WTC11 (cell line): ENCODE measurements around the gene FOXP4. TPM values are rescaled to one million over a fixed set of nuclear protein-coding genes. Genes with fewer than 3 reads are reported as not detected.

Experiments used
- ATAC-seq: fragments of 200-7000 bp; cut with Tn5 transposase; 2 replicates; pipeline ENCODE4 v1.10.0; 2021; ENCODE audit warnings: mild to moderate bottlenecking, moderate library complexity
- CTCF ChIA-PET: fragments of 300-600 bp; sonication (Branson Sonifier 250); formaldehyde crosslinking; loops from one replicate; lab custom pipeline; 2021; ENCODE audit warnings: antibody characterized with exemption; lab: Charles Lee
- POLR2A ChIA-PET: fragments of 350-600 bp; sonication (Branson Sonifier 250); formaldehyde crosslinking; loops from one replicate; lab custom pipeline; 2021; ENCODE audit warnings: antibody characterized with exemption; lab: Charles Lee
- DNase-seq: peaks from one replicate; pipeline ENCODE4 v3.0.0; 2021; ENCODE audit warnings: low spot score
- H3K27ac Mint-ChIP-seq: 2 replicates; pipeline ENCODE4 v1.8.0; 2021; ENCODE audit warnings: mixed read lengths
- H3K27me3 Mint-ChIP-seq: 2 replicates; pipeline ENCODE4 v1.8.0; 2021; ENCODE audit warnings: low read depth, mild to moderate bottlenecking, moderate library complexity, mixed read lengths
- H3K36me3 Mint-ChIP-seq: 2 replicates; pipeline ENCODE4 v1.8.0; 2021; ENCODE audit warnings: mixed read lengths
- H3K4me1 Mint-ChIP-seq: 2 replicates; pipeline ENCODE4 v1.8.0; 2022; ENCODE audit warnings: mixed read lengths
- H3K4me3 Mint-ChIP-seq: 2 replicates; pipeline ENCODE4 v1.8.0; 2021; ENCODE audit warnings: mild to moderate bottlenecking, moderate library complexity, mixed read lengths
- H3K9me3 Mint-ChIP-seq: 2 replicates; pipeline ENCODE4 v1.8.0; 2021; ENCODE audit warnings: mixed read lengths
- ATF1 ChIP-seq: sonication (generic); formaldehyde crosslinking; IDR thresholded peaks from 2 replicates; pipeline ENCODE4 v1.8.1; 2023; ENCODE audit warnings: mild to moderate bottlenecking, moderate library complexity, missing genetic modification reagents
- CREB1 ChIP-seq: sonication (generic); formaldehyde crosslinking; IDR thresholded peaks from 2 replicates; pipeline ENCODE4 v1.8.0; 2023; ENCODE audit warnings: mild to moderate bottlenecking, missing genetic modification reagents
- CREM ChIP-seq: sonication (generic); formaldehyde crosslinking; IDR thresholded peaks from 2 replicates; pipeline ENCODE4 v1.8.1; 2022; ENCODE audit warnings: mild to moderate bottlenecking, missing genetic modification reagents, moderate library complexity
- ELF4 ChIP-seq: sonication (generic); formaldehyde crosslinking; IDR thresholded peaks from 2 replicates; pipeline ENCODE4 v1.8.1; 2022; ENCODE audit warnings: low read depth, mild to moderate bottlenecking, moderate library complexity, missing genetic modification reagents
- ESRRA ChIP-seq: sonication (generic); formaldehyde crosslinking; IDR thresholded peaks from 2 replicates; pipeline ENCODE4 v1.8.1; 2022; ENCODE audit warnings: mild to moderate bottlenecking, missing genetic modification reagents, borderline replicate concordance
- HMGA2 ChIP-seq: fragments of 250-450 bp; sonication (Bioruptor Pico); IDR thresholded peaks from 2 replicates; pipeline ENCODE4 v1.4.0; 2021; ENCODE audit warnings: mild to moderate bottlenecking, moderate library complexity
- KAT7 ChIP-seq: sonication (generic); formaldehyde crosslinking; IDR thresholded peaks from 2 replicates; pipeline ENCODE4 v1.8.1; 2023; ENCODE audit warnings: missing genetic modification reagents, mild to moderate bottlenecking, borderline replicate concordance
- MYBL2 ChIP-seq: sonication (generic); formaldehyde crosslinking; IDR thresholded peaks from 2 replicates; pipeline ENCODE4 v1.8.1; 2023; ENCODE audit warnings: mild to moderate bottlenecking, moderate library complexity, missing genetic modification reagents
- SP1 ChIP-seq: sonication (generic); formaldehyde crosslinking; conservative IDR thresholded peaks from 2 replicates; pipeline ENCODE4 v1.8.1; 2022; ENCODE audit warnings: missing genetic modification reagents
- ZNF281 ChIP-seq: sonication (generic); formaldehyde crosslinking; IDR thresholded peaks from 2 replicates; pipeline ENCODE4 v1.8.0; 2023; ENCODE audit warnings: mild to moderate bottlenecking, missing genetic modification reagents
- ZNF317 ChIP-seq: sonication (generic); formaldehyde crosslinking; IDR thresholded peaks from 2 replicates; pipeline ENCODE4 v1.8.1; 2023; ENCODE audit warnings: low read depth, mild to moderate bottlenecking, moderate library complexity, missing genetic modification reagents, borderline replicate concordance
- ZNF396 ChIP-seq: fragments of 250-450 bp; sonication (Bioruptor Pico); IDR thresholded peaks from 2 replicates; pipeline ENCODE4 v1.8.0; 2021; ENCODE audit warnings: mild to moderate bottlenecking, moderate library complexity, borderline replicate concordance
- ZNF512 ChIP-seq: sonication (generic); formaldehyde crosslinking; IDR thresholded peaks from 2 replicates; pipeline ENCODE4 v1.8.1; 2022; ENCODE audit warnings: missing genetic modification reagents, borderline replicate concordance
- ZSCAN18 ChIP-seq: fragments of 250-450 bp; sonication (Bioruptor Pico); IDR thresholded peaks from 2 replicates; pipeline ENCODE4 v2.1.2; 2022; ENCODE audit warnings: mild to moderate bottlenecking, moderate library complexity
- total RNA-seq: library from RNA; stranded (reverse); gene quantifications from 3 replicates; pipeline ENCODE4 v1.2.3, GENCODE V29; 2021
- TF ChIP-seq, protein P1 (sequence below): sonication (generic); formaldehyde crosslinking; IDR thresholded peaks from 2 replicates; pipeline ENCODE4 v1.8.0; 2022; ENCODE audit warnings: missing genetic modification reagents
- TF ChIP-seq, protein P2 (sequence below): fragments of 250-450 bp; sonication (Bioruptor Pico); IDR thresholded peaks from 2 replicates; pipeline ENCODE4 v1.9.0; 2021; ENCODE audit warnings: mild to moderate bottlenecking
- TF ChIP-seq, protein P3 (sequence below): sonication (generic); formaldehyde crosslinking; IDR thresholded peaks from 2 replicates; pipeline ENCODE4 v1.8.1; 2023; ENCODE audit warnings: mild to moderate bottlenecking, missing genetic modification reagents

Gene FOXP4
- total RNA-seq, 1 experiment from 2014 or later = 36.6 TPM

- Mint-ChIP-seq H3K4me3 (peak overlapping the region; percentile 79), H3K27me3 (peaks cover 43% of the 10 kb centered on the region), H3K4me1 (peaks cover 74% of the 10 kb centered on the region), H3K27ac (no peak overlapping the region), H3K9me3 (no peaks in the 10 kb centered on the region), H3K36me3 (peaks cover under 1% of the 10 kb centered on the region)
- ChIA-PET CTCF (interaction anchor here (1.0 to 4.6 kb wide), 7 partner anchors 11 to 193 kb away, joined by 3 to 22 read pairs (median 6); no protein-coding TSS in a partner anchor), POLR2A (interaction anchor here (0.9 to 1.9 kb wide), 2 partner anchors 8 to 18 kb away, joined by 3 to 4 read pairs; no protein-coding TSS in a partner anchor)
- peak; percentile 79 for DNase-seq
- no peak for TF ChIP-seq ATF1 (CRISPR knock-in tag)
- TF ChIP-seq KAT7 = no peak
- TF ChIP-seq ZNF317 (CRISPR knock-in tag) = no peak
- no peak for TF ChIP-seq ZNF281
- TF ChIP-seq, protein P1, sequence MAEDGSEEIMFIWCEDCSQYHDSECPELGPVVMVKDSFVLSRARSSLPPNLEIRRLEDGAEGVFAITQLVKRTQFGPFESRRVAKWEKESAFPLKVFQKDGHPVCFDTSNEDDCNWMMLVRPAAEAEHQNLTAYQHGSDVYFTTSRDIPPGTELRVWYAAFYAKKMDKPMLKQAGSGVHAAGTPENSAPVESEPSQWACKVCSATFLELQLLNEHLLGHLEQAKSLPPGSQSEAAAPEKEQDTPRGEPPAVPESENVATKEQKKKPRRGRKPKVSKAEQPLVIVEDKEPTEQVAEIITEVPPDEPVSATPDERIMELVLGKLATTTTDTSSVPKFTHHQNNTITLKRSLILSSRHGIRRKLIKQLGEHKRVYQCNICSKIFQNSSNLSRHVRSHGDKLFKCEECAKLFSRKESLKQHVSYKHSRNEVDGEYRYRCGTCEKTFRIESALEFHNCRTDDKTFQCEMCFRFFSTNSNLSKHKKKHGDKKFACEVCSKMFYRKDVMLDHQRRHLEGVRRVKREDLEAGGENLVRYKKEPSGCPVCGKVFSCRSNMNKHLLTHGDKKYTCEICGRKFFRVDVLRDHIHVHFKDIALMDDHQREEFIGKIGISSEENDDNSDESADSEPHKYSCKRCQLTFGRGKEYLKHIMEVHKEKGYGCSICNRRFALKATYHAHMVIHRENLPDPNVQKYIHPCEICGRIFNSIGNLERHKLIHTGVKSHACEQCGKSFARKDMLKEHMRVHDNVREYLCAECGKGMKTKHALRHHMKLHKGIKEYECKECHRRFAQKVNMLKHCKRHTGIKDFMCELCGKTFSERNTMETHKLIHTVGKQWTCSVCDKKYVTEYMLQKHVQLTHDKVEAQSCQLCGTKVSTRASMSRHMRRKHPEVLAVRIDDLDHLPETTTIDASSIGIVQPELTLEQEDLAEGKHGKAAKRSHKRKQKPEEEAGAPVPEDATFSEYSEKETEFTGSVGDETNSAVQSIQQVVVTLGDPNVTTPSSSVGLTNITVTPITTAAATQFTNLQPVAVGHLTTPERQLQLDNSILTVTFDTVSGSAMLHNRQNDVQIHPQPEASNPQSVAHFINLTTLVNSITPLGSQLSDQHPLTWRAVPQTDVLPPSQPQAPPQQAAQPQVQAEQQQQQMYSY = no peak
- TF ChIP-seq ZSCAN18 = no peak
- TF ChIP-seq ZNF396 (CRISPR knock-in tag) = no peak
- no peak for TF ChIP-seq HMGA2
- TF ChIP-seq ESRRA (CRISPR knock-in tag) = no peak
- no peak for TF ChIP-seq MYBL2 (CRISPR knock-in tag)
- TF ChIP-seq CREM (CRISPR knock-in tag) = peak; percentile 59; the same call in 1 of the 2 replicates
- TF ChIP-seq SP1 = peak; percentile 34; the same call in 1 of the 2 replicates
- TF ChIP-seq ZNF512 = no peak
- 0 out of 2 replicates have a peak, but pooled peaks have one; percentile 14 for TF ChIP-seq CREB1
- TF ChIP-seq, protein P2, sequence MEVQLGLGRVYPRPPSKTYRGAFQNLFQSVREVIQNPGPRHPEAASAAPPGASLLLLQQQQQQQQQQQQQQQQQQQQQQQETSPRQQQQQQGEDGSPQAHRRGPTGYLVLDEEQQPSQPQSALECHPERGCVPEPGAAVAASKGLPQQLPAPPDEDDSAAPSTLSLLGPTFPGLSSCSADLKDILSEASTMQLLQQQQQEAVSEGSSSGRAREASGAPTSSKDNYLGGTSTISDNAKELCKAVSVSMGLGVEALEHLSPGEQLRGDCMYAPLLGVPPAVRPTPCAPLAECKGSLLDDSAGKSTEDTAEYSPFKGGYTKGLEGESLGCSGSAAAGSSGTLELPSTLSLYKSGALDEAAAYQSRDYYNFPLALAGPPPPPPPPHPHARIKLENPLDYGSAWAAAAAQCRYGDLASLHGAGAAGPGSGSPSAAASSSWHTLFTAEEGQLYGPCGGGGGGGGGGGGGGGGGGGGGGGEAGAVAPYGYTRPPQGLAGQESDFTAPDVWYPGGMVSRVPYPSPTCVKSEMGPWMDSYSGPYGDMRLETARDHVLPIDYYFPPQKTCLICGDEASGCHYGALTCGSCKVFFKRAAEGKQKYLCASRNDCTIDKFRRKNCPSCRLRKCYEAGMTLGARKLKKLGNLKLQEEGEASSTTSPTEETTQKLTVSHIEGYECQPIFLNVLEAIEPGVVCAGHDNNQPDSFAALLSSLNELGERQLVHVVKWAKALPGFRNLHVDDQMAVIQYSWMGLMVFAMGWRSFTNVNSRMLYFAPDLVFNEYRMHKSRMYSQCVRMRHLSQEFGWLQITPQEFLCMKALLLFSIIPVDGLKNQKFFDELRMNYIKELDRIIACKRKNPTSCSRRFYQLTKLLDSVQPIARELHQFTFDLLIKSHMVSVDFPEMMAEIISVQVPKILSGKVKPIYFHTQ (CRISPR knock-in tag) = no peak
- TF ChIP-seq ELF4 = no peak
- TF ChIP-seq, protein P3, sequence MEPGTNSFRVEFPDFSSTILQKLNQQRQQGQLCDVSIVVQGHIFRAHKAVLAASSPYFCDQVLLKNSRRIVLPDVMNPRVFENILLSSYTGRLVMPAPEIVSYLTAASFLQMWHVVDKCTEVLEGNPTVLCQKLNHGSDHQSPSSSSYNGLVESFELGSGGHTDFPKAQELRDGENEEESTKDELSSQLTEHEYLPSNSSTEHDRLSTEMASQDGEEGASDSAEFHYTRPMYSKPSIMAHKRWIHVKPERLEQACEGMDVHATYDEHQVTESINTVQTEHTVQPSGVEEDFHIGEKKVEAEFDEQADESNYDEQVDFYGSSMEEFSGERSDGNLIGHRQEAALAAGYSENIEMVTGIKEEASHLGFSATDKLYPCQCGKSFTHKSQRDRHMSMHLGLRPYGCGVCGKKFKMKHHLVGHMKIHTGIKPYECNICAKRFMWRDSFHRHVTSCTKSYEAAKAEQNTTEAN (CRISPR knock-in tag) = no peak
- TF ChIP-seq, all 79 proteins: peak for 3
- peak; percentile 60 for ATAC-seq
These were observed 14.4 kb downstream of the FOXP4 start for GRCh38 chr6:41560431-41561192.
